HG02763 (cell line): ENCODE results near the gene TMPRSS11D.

ENCODE experiments used
- ATAC-seq: cut with Tn5 transposase; IDR thresholded peaks from one replicate; pipeline ENCODE4 v1.9.1; 2021; ENCODE audit warnings: mild to moderate bottlenecking, moderate library complexity; ENCODE audit not compliant: unreplicated experiment

The TMPRSS11D gene

GRCh38 chr4:67883902-67884301 is at the start of gene TMPRSS11D:
Gene TMPRSS11D, minus strand, starts transcription at chr4:67884002. Its CDS starts 69 bp downstream, at chr4:67883933.
- ATAC-seq, result no peak

- no peak for ATAC-seq
Measured at GRCh38 chr4:67933038-67933437, 49.2 kb upstream of the TMPRSS11D start.

GRCh38 chr4:67931256-67931655 is 47.5 kb upstream of the TMPRSS11D start:
- ATAC-seq, result no peak

GRCh38 chr4:67929426-67929825 is 45.6 kb upstream of the TMPRSS11D start:
- no peak for ATAC-seq

GRCh38 chr4:67928546-67928945 is 44.7 kb upstream of the TMPRSS11D start:
- ATAC-seq, result no peak

GRCh38 chr4:67927251-67927650 is 43.4 kb upstream of the TMPRSS11D start:
- no peak for ATAC-seq

- no peak for ATAC-seq
Measured at GRCh38 chr4:67926485-67926884, 42.7 kb upstream of the TMPRSS11D start.

GRCh38 chr4:67922697-67923096 is 38.9 kb upstream of the TMPRSS11D start:
- ATAC-seq, result no peak

- no peak for ATAC-seq
Measured at GRCh38 chr4:67918428-67918827, 34.6 kb upstream of the TMPRSS11D start.

GRCh38 chr4:67915400-67915966 is 31.7 kb upstream of the TMPRSS11D start:
- ATAC-seq, result no peak

GRCh38 chr4:67912080-67912479 is 28.3 kb upstream of the TMPRSS11D start:
- no peak for ATAC-seq

GRCh38 chr4:67911638-67912037 is 27.8 kb upstream of the TMPRSS11D start:
- no peak for ATAC-seq

- no peak for ATAC-seq
Measured at GRCh38 chr4:67911141-67911540, 27.3 kb upstream of the TMPRSS11D start.

- ATAC-seq, result no peak
Measured at GRCh38 chr4:67910585-67910905, 26.7 kb upstream of the TMPRSS11D start.

GRCh38 chr4:67909905-67910584 is 26.2 kb upstream of the TMPRSS11D start:
- no peak for ATAC-seq

- ATAC-seq, result no peak
Measured at GRCh38 chr4:67907650-67908049, 23.8 kb upstream of the TMPRSS11D start.

- no peak for ATAC-seq
Measured at GRCh38 chr4:67899096-67899495, 15.3 kb upstream of the TMPRSS11D start.

- no peak for ATAC-seq
Measured at GRCh38 chr4:67897686-67898085, 13.9 kb upstream of the TMPRSS11D start.

GRCh38 chr4:67896421-67897065 is 12.7 kb upstream of the TMPRSS11D start:
- ATAC-seq, result no peak

- ATAC-seq, result no peak
Measured at GRCh38 chr4:67894659-67895058, 10.9 kb upstream of the TMPRSS11D start.

GRCh38 chr4:67892905-67893304 is 9.1 kb upstream of the TMPRSS11D start:
- ATAC-seq, result no peak

GRCh38 chr4:67892253-67892652 is 8.5 kb upstream of the TMPRSS11D start:
- no peak for ATAC-seq
